DMS114 treated with DMSO at 0.1 percent for 48 hours (cell line): ENCODE data around the gene CHTF8.

ENCODE experiments used
- DNase-seq: peaks from one replicate; lab custom pipeline; 2025; ENCODE audit not compliant: unreplicated experiment; lab: John Stamatoyannopoulos, UW

Gene CHTF8

GRCh38 chr16:69088684-69089083 lies 43.7 kb downstream of the CHTF8 start:
- DNase-seq = no peak

- no peak for DNase-seq
Measured at GRCh38 chr16:69087161-69087581, 45.2 kb downstream of the CHTF8 start.

GRCh38 chr16:69085032-69085695 lies 47.2 kb downstream of the CHTF8 start:
- no peak for DNase-seq

GRCh38 chr16:69084289-69084688 lies 48.1 kb downstream of the CHTF8 start:
- DNase-seq = no peak

- DNase-seq = no peak
Measured at GRCh38 chr16:69083306-69083941, 49.0 kb downstream of the CHTF8 start.

GRCh38 chr16:69079697-69080096 lies 52.7 kb downstream of the CHTF8 start:
- DNase-seq = no peak

GRCh38 chr16:69078073-69078472 lies 54.3 kb downstream of the CHTF8 start:
- DNase-seq = no peak

- no peak for DNase-seq
Measured at GRCh38 chr16:69077251-69077650, 55.1 kb downstream of the CHTF8 start.

- no peak for DNase-seq
Measured at GRCh38 chr16:69073181-69073702, 59.1 kb downstream of the CHTF8 start.

- no peak for DNase-seq
Measured at GRCh38 chr16:69072640-69072974, 59.8 kb downstream of the CHTF8 start.

GRCh38 chr16:69071036-69071435 lies 61.4 kb downstream of the CHTF8 start:
- no peak for DNase-seq

- DNase-seq = no peak
Measured at GRCh38 chr16:69069504-69069903, 62.9 kb downstream of the CHTF8 start.
